Spleen (tissue), 11 donors: ENCODE results near the gene SKIC2. TPM values are rescaled to one million over a fixed set of nuclear protein-coding genes. Genes with fewer than 3 reads are reported as not detected.
"Not testable (repeated sequence)": the region's sequence is repeated elsewhere in the genome, so short reads cannot be mapped to it uniquely, and the experiment has no call there.

Experiments used
- DNase-seq: peaks from one replicate; pipeline ENCODE4 v3.0.0-alpha.2; 2020
- H3K27ac ChIP-seq, 8 donors: fragments of 200-600 bp; sonication (generic) in 7 of 8; 1 replicate in 4 of 8; 2 replicates in 4 of 8; pipeline versions ENCODE4 v1.5.0 to v1.8.0; 2016 to 2021; ENCODE audit warnings: inconsistent platforms in 4 of 8, mild to moderate bottlenecking in 4 of 8, moderate library complexity in 1 of 8
- H3K27me3 ChIP-seq, 7 donors: fragments of 200-600 bp; sonication (generic) in 6 of 7; replicated peaks in 1 of 7; 1 replicate in 4 of 7; 2 replicates in 3 of 7; pipeline versions ENCODE4 v1.5.0 to v1.8.0; 2016 to 2021; ENCODE audit warnings: inconsistent platforms in 3 of 7, mild to moderate bottlenecking in 1 of 7
- H3K36me3 ChIP-seq, 6 donors: fragments of 200-600 bp; sonication (generic) in 5 of 6; 1 replicate in 4 of 6; 2 replicates in 2 of 6; pipeline versions ENCODE4 v1.5.0 to v1.8.0; 2016 to 2021; ENCODE audit warnings: inconsistent platforms in 2 of 6
- H3K4me1 ChIP-seq, 6 donors: fragments of 200-600 bp; sonication (generic) in 5 of 6; 1 replicate in 3 of 6; 2 replicates in 3 of 6; pipeline versions ENCODE4 v1.5.0 to v1.8.0; 2016 to 2021; ENCODE audit warnings: inconsistent platforms in 3 of 6
- H3K4me3 ChIP-seq, 8 donors: fragments of 200-600 bp; sonication (generic) in 7 of 8; 1 replicate in 4 of 8; 2 replicates in 4 of 8; pipeline versions ENCODE4 v1.5.0 to v1.8.0; 2016 to 2021; ENCODE audit warnings: inconsistent platforms in 4 of 8, mild to moderate bottlenecking in 4 of 8, moderate library complexity in 2 of 8
- H3K9me3 ChIP-seq, 8 donors: fragments of 200-600 bp; sonication (generic) in 7 of 8; 1 replicate in 4 of 8; 2 replicates in 4 of 8; pipeline versions ENCODE4 v1.5.0 to v1.8.0; 2016 to 2021; ENCODE audit warnings: inconsistent platforms in 4 of 8
- CTCF ChIP-seq, 11 experiments: fragments of 200-600 bp in 7 of 11; fragments of 450-650 bp in 4 of 11; sonication (generic) in 4 of 11; IDR thresholded peaks in 8 of 11; conservative IDR thresholded peaks in 3 of 11; 1 replicate in 7 of 11; 2 replicates in 4 of 11; pipeline versions ENCODE4 v1.4.0 to v1.8.0; 2016 to 2021; ENCODE audit warnings: antibody characterized with exemption in 11 of 11, inconsistent platforms in 4 of 11, mild to moderate bottlenecking in 1 of 11
- POLR2A ChIP-seq, 3 donors: fragments of 450-650 bp; IDR thresholded peaks; one replicate each; pipeline ENCODE4 v1.5.1; 2017; ENCODE audit warnings: antibody characterized with exemption in 3 of 3, mild to moderate bottlenecking in 1 of 3
- POLR2AphosphoS5 ChIP-seq, 3 donors: sonication (generic); formaldehyde crosslinking; IDR thresholded peaks; one replicate each; pipeline ENCODE4 v1.5.1; 2017; ENCODE audit warnings: antibody characterized with exemption in 3 of 3
- WGBS, 5 donors: extraction: QIAGEN DNeasy Blood & Tissue Kit in 3 of 5; methylation state at CpG; one replicate each; pipeline versions ENCODE4 v1.1.5 to v1.1.7; 2013 to 2018; 5-methylcytosine and 5-hydroxymethylcytosine counted together
- intact Hi-C: fragments of 100-400 bp; cut with DNase I; formaldehyde crosslinking; loops from one replicate; pipeline ENCODE4 v1.15.0; 2023; ENCODE audit warnings: low total_unique reads
- polyA plus RNA-seq, 3 donors: library from polyadenylated mRNA; stranded (reverse); fragments of 200-250 nt; gene quantifications; one replicate each; pipeline ENCODE4 v1.2.1, GENCODE V29; 2013
- total RNA-seq, 7 donors: library from RNA; depleted of rRNA in 3 of 7; stranded (reverse); fragments of >200 nt in 3 of 7; fragmentation: NEBNext Ultra II Directional in 4 of 7; extraction: Animal tissue kit (Norgen Biotek cat#: 25700) in 4 of 7; gene quantifications; one replicate each; pipeline versions ENCODE4 v1.1.0 to v1.2.1, GENCODE V29; 2016 to 2021
- donor health status: healthy with polysubstance abuse.
- donor health status: DM: no; HTN: no; CAD: no; lungs with moderate emphysema.
- donor health status: DM: no; HTN: no; CAD: no.
- donor health status: Bipolar disorder and iron deficiency.
- donor health status: healthy.
- donor health status: DM: no; HTN: no; CAD: no.
- donor health status: DM: yes; HTN: yes; CAD: no.

Gene SKIC2
- total and polyA plus RNA-seq, 10 donors = 52.1 to 107 (median 85.2) TPM

GRCh38 chr6:31971279-31971992, 12.5 kb downstream of the SKIC2 start:
- Histone ChIP-seq H3K27ac (peak overlapping the region; percentile 91 to 99 (median 98)), H3K27me3 (no peaks in the 10 kb centered on the region), H3K9me3 (no peaks in the 10 kb centered on the region), H3K4me3 (peak overlapping the region; percentile 60 to 93 (median 75)), H3K36me3 (peaks cover 0 to 70% (median 41%) of the 10 kb centered on the region in 6 donors), H3K4me1 (peaks cover 21 to 62% (median 36%) of the 10 kb centered on the region in 6 donors)
- WGBS, 5 donors = 25 to 40% (median 29%) methylated on average over 29 of the region's 29 CpGs
- no peak for TF ChIP-seq POLR2AphosphoS5 (IDR thresholded peaks at IDR 0.05)
- no peak for TF ChIP-seq CTCF (IDR thresholded peaks at IDR 0.05 in 8 of 11, conservative IDR thresholded peaks at IDR 0.05 in 3 of 11)
- TF ChIP-seq POLR2A (IDR thresholded peaks at IDR 0.05) = no peak
- peak; percentile 83 for DNase-seq
- intact Hi-C loops = no loop called here

GRCh38 chr6:31971993-31972708, 13.2 kb downstream of the SKIC2 start, which contains the start of gene DXO:
DXO (minus strand) TSS chr6:31972138; CDS start chr6:31971675, 463 bp downstream.
- WGBS, 5 donors = 0% methylated on average over 29 to 62 of the region's 62 CpGs
- peak within 1 kb of the TSS; percentile 91 to 99 (median 98) for H3K27ac ChIP-seq
- peak within 1 kb of the TSS; percentile 60 to 93 (median 75) for H3K4me3 ChIP-seq
- H3K9me3 ChIP-seq = no peaks in the 10 kb centered on the region
- no peaks in the 10 kb centered on the region for H3K27me3 ChIP-seq
- DNase-seq = peak; percentile 98
- H3K4me1 ChIP-seq = peaks cover 21 to 62% (median 36%) of the 10 kb centered on the region in 6 donors
- peaks cover 0 to 69% (median 34%) of the 10 kb centered on the region in 6 donors for H3K36me3 ChIP-seq
- intact Hi-C loops = no loop called here
- TF ChIP-seq POLR2AphosphoS5 (IDR thresholded peaks at IDR 0.05) = peak; percentile 92 to 97 (median 93)
- no peak for TF ChIP-seq CTCF (IDR thresholded peaks at IDR 0.05 in 8 of 11, conservative IDR thresholded peaks at IDR 0.05 in 3 of 11)
- peak in 2 of 3 donors; percentile 48 to 78 for TF ChIP-seq POLR2A (IDR thresholded peaks at IDR 0.05)

- peaks cover 21 to 62% (median 36%) of the 10 kb centered on the region in 6 donors for H3K4me1 ChIP-seq
- H3K27ac ChIP-seq = peak overlapping the region; percentile 91 to 99 (median 98)
- intact Hi-C loops = no loop called here
- H3K27me3 ChIP-seq = no peaks in the 10 kb centered on the region
- 9 to 28% (median 11%) methylated on average over 9 to 19 of the region's 19 CpGs for WGBS, 5 donors
- TF ChIP-seq CTCF (IDR thresholded peaks at IDR 0.05 in 8 of 11, conservative IDR thresholded peaks at IDR 0.05 in 3 of 11) (no peak), POLR2A (IDR thresholded peaks at IDR 0.05) (no peak), POLR2AphosphoS5 (IDR thresholded peaks at IDR 0.05) (no peak)
- peaks cover 0 to 62% (median 27%) of the 10 kb centered on the region in 6 donors for H3K36me3 ChIP-seq
- DNase-seq = no peak
- peak overlapping the region; percentile 60 to 93 (median 75) for H3K4me3 ChIP-seq
- no peaks in the 10 kb centered on the region for H3K9me3 ChIP-seq
These were observed 13.9 kb downstream of the SKIC2 start for GRCh38 chr6:31972709-31973350.

GRCh38 chr6:31976065-31976464, 17.1 kb downstream of the SKIC2 start:
- peaks cover 0 to 47% (median 10%) of the 10 kb centered on the region in 6 donors for H3K36me3 ChIP-seq
- WGBS, 5 donors = 93 to 100% (median 97%) methylated on average over 8 to 30 of the region's 30 CpGs
- H3K27ac ChIP-seq, H3K27me3 ChIP-seq, H3K9me3 ChIP-seq, H3K4me3 ChIP-seq, intact Hi-C loops: not testable (repeated sequence)
- H3K4me1 ChIP-seq = peaks cover 17 to 48% (median 26%) of the 10 kb centered on the region in 6 donors
- DNase-seq = peak; percentile 69
